Activated CD4-positive, alpha-beta T cell treated with anti-CD3 and anti-CD28 coated beads, Interleukin-2, amount 50 U/mL, for 1 hour (primary cell): ENCODE measurements around the gene DSG1.
"Not testable (repeated sequence)": the region's sequence is repeated elsewhere in the genome, so short reads cannot be mapped to it uniquely, and the experiment has no call there.

ENCODE experiments used
- DNase-seq: peaks from one replicate; pipeline ENCODE4 v3.0.0-alpha.2; 2020

Gene DSG1

GRCh38 chr18:31317860-31318259 is at the start of gene DSG1:
Gene DSG1, plus strand, starts transcription at chr18:31318160. Its CDS starts 141 bp downstream, at chr18:31318301.
- DNase-seq = no peak

- DNase-seq = no peak
Observed at GRCh38 chr18:31268985-31269406, 49.0 kb upstream of the DSG1 start.

GRCh38 chr18:31269566-31269965 is 48.4 kb upstream of the DSG1 start:
- DNase-seq = no peak

- DNase-seq = no peak
Observed at GRCh38 chr18:31270578-31270977, 47.4 kb upstream of the DSG1 start.

GRCh38 chr18:31273812-31274527 is 44.0 kb upstream of the DSG1 start:
- DNase-seq = no peak

- DNase-seq = no peak
Observed at GRCh38 chr18:31274931-31275330, 43.0 kb upstream of the DSG1 start.

- DNase-seq = no peak
Observed at GRCh38 chr18:31275722-31276463, 42.1 kb upstream of the DSG1 start.

- DNase-seq = no peak
Observed at GRCh38 chr18:31278609-31279071, 39.3 kb upstream of the DSG1 start.

- no peak for DNase-seq
Observed at GRCh38 chr18:31280502-31280901, 37.5 kb upstream of the DSG1 start.

GRCh38 chr18:31281437-31281836 is 36.5 kb upstream of the DSG1 start:
- DNase-seq = no peak

- not testable (repeated sequence) for DNase-seq
Observed at GRCh38 chr18:31289446-31289845, 28.5 kb upstream of the DSG1 start.

- no peak for DNase-seq
Observed at GRCh38 chr18:31291688-31292087, 26.3 kb upstream of the DSG1 start.

- DNase-seq = no peak
Observed at GRCh38 chr18:31294199-31294747, 23.7 kb upstream of the DSG1 start.

GRCh38 chr18:31297248-31297647 is 20.7 kb upstream of the DSG1 start:
- no peak for DNase-seq

- DNase-seq = no peak
Observed at GRCh38 chr18:31301201-31301655, 16.7 kb upstream of the DSG1 start.

GRCh38 chr18:31302991-31303390 is 15.0 kb upstream of the DSG1 start:
- no peak for DNase-seq

- no peak for DNase-seq
Observed at GRCh38 chr18:31303771-31304170, 14.2 kb upstream of the DSG1 start.

GRCh38 chr18:31309115-31309514 is 8.8 kb upstream of the DSG1 start:
- DNase-seq = no peak

GRCh38 chr18:31316974-31317373 is 986 bp upstream of the DSG1 start:
- no peak for DNase-seq

- no peak for DNase-seq
Observed at GRCh38 chr18:31321719-31322118, 3.8 kb downstream of the DSG1 start.

- no peak for DNase-seq
Observed at GRCh38 chr18:31325051-31325450, 7.1 kb downstream of the DSG1 start.

GRCh38 chr18:31329787-31330438 is 12.0 kb downstream of the DSG1 start:
- no peak for DNase-seq

- no peak for DNase-seq
Observed at GRCh38 chr18:31343454-31343853, 25.5 kb downstream of the DSG1 start.
